Measurements from ENCODE around the gene SCN10A.

Gene SCN10A

GRCh38 chr3:38649500-38650247, 166.3 kb downstream of the SCN10A start, which contains the start of gene SCN5A:
Gene SCN5A (minus strand): TSS chr3:38649687. CDS start chr3:38633307, 16,380 bp downstream.
- DNase-seq: peak in 1 of 2 donors; percentile 26

- DNase-seq: no peak
Measured at GRCh38 chr3:38648659-38649499, 167.1 kb downstream of the SCN10A start.

- no peak for DNase-seq
Measured at GRCh38 chr3:38648024-38648658, 167.9 kb downstream of the SCN10A start.

DNA sequence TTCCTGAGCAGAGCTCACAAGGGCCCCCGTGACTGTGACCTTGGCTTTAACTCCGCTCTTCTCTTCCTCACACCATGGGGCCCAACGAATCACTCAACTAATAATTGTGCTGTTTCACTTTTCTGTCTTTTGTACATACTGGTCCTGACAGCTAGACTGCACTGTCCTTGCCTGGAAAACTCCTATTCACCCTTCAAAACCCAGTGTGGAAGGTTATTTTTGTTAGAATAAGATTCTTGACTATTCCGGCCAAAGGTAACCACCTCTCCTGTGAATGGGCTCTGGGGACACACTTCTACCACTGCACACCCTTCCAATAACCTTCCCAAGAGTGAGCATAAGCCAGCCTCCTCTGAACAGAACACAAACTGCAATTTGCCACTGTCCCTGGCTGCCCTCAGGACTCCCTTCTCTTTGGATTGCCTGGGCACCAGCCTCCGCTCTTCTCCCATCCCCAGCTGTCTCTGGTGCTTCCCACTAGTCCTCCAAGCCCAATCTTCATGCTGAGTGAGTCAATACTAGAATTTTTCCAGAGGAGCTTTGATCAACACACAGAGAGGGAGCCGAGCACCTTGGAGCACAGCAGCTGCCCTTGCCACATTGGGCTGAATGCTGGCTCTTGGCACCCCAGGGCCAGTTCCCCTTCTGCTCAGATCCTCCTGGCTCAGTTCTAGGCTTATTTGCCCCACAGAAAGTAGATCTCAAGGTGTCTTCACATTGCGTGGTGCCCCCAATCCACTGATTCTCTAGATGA, 168.6 kb downstream of the SCN10A start:
- DNase-seq: no peak
